ENCODE measurements around the gene MBP. TPM values are rescaled to one million over a fixed set of nuclear protein-coding genes. Genes with fewer than 3 reads are reported as not detected.

Gene MBP
- total RNA-seq, 2 donors from 2014 or later: 41.7 to 42.2 TPM

DNA sequence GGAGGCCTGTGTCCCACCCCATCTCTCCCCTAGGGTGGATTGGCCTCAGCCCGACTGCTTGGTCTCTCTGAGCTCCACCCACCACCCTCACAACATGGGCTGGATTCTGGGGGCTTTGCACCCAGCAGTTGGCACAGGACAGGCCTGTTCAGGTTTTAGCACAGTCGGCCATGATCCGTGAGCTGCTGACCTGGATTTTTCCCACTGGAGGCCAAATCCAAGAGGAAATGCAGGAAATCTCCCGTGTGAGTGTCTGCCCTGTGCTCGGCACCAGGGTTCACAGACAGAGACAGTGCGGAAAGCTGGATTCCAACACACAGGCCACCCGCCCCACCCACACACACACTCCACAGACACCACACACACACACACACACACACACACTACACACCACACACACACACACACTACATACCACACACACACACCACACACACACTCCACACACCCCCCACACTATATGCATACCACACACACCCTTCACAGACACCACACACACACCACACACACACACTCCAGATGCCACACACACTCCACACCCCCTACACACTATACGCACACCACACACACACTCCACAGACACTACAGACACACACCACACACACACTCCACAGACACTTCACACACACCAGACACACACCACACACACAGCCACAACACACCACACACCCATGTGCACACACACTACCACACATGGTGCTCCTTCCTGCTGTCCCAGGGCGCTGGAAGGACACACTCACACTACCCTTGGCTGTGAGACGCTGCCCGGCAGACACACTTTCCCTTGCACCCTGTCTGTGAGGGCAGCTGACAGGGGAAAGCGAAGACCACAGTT, 14.1 kb downstream of the MBP start:
- DNase-seq (ENCODE audit: low spot score) (no peak), ATAC-seq (ENCODE audit: insufficient number of reproducible peaks, low FRiP score, low read depth) (no peak)
- H3K27me3 ChIP-seq (replicated peaks; ENCODE audit: insufficient read depth): no peaks in the 10 kb centered on the region
- H3K9me3 ChIP-seq: no peaks in the 10 kb centered on the region
- H3K4me1 ChIP-seq (ENCODE audit: control insufficient read depth in 1 of 2, low read depth in 2 of 2): peaks cover 5 to 17% of the 10 kb centered on the region in 2 donors
- H3K36me3 ChIP-seq: no peaks in the 10 kb centered on the region
- no peak overlapping the region for H3K4me3 ChIP-seq
- H3K27ac ChIP-seq: no peak overlapping the region
- TF ChIP-seq, protein P1, sequence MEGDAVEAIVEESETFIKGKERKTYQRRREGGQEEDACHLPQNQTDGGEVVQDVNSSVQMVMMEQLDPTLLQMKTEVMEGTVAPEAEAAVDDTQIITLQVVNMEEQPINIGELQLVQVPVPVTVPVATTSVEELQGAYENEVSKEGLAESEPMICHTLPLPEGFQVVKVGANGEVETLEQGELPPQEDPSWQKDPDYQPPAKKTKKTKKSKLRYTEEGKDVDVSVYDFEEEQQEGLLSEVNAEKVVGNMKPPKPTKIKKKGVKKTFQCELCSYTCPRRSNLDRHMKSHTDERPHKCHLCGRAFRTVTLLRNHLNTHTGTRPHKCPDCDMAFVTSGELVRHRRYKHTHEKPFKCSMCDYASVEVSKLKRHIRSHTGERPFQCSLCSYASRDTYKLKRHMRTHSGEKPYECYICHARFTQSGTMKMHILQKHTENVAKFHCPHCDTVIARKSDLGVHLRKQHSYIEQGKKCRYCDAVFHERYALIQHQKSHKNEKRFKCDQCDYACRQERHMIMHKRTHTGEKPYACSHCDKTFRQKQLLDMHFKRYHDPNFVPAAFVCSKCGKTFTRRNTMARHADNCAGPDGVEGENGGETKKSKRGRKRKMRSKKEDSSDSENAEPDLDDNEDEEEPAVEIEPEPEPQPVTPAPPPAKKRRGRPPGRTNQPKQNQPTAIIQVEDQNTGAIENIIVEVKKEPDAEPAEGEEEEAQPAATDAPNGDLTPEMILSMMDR (IDR thresholded peaks at IDR 0.05): no peak

DNA sequence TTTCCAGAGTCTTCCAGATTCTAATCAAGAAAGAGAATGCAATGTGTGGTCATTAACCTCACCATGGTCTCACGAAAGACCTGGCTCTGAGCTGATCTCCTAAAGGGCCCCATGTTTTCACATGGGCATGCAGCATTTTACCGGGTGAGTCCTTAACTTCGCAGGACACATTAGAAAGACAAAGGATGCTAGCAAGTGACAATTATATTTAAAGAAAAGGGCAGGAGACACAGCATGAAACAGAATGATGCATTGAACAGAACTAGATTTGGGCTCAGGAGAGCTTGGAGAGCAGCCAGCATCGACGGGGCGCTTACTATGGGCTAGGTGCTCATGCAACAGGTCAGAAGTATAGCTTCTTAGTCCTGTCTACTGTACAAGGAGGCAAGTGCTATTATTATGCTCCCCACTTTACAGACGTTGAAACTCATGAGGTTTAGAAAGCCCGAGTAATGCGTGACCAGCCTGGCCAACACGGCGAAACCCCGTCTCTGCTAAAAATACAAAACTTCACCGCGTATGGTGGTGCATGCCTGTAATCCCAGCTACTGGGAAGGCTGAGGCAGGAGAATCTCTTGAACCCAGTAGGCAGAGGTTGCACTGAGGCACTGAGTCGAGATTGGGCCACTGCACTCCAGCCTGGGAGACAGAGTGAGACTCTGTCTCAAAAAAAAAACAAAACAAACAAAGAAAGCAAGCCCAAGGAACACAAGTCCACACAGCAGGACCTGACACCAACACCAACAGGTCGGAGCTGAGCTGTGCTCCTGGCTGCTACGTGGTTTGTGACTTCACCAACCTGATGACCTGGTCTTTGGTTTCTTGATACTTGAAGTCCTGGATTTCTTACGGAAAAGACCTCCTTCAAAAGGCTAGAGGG, 16.1 kb downstream of the MBP start:
- H3K27me3 ChIP-seq (replicated peaks; ENCODE audit: insufficient read depth): no peaks in the 10 kb centered on the region
- DNase-seq (ENCODE audit: low spot score): no peak
- peaks cover 5 to 18% of the 10 kb centered on the region in 2 donors for H3K4me1 ChIP-seq (ENCODE audit: control insufficient read depth in 1 of 2, low read depth in 2 of 2)
- H3K4me3 ChIP-seq: no peak overlapping the region
- no peaks in the 10 kb centered on the region for H3K36me3 ChIP-seq
- TF ChIP-seq, protein P1 (IDR thresholded peaks at IDR 0.05): no peak
- H3K9me3 ChIP-seq: no peaks in the 10 kb centered on the region
- no peak for ATAC-seq (ENCODE audit: insufficient number of reproducible peaks, low FRiP score, low read depth)
- no peak overlapping the region for H3K27ac ChIP-seq

DNA sequence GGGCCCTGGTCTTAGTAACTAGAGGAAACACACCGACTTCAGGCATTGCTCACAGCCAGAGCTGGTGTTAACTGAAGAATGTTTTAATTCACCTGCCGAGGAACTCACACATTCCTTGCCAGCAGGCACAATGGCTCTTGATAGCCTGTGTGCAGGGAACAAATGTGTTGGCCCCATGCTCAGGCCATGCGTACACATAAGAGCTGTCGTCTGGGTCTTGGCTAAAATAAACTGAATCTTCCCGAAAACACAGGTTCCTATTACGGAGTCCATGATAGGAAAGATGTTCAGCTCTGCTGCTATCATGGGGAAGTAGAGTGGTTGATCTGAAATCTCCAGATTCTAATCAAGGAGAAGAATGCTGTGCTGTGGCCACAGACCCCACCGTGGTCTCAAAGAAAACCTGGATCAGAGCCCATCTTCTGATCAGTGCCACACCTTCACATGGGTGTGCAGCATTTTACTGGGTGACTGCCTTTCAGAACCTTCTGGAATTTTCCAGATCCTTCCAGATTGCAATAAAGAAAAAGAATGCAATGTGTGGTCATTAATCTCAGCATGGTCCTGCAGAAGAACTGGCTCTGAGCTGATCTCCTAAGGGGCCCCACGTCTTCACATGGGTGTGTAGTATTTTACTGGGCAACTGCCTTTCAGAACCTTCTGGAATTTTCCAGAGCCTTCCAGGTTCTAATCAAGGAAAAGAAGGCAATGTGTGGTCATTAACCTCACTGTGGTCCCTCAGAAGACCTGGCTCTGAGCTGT, 17.2 kb downstream of the MBP start:
- Histone ChIP-seq H3K4me1 (ENCODE audit: control insufficient read depth in 1 of 2, low read depth in 2 of 2) (peaks cover 5 to 18% of the 10 kb centered on the region in 2 donors), H3K27ac (peak overlapping the region; percentile 58 to 65), H3K4me3 (no peak overlapping the region), H3K9me3 (no peaks in the 10 kb centered on the region), H3K27me3 (replicated peaks; ENCODE audit: insufficient read depth) (no peaks in the 10 kb centered on the region), H3K36me3 (no peaks in the 10 kb centered on the region)
- no peak for DNase-seq (ENCODE audit: low spot score)
- TF ChIP-seq, protein P1 (IDR thresholded peaks at IDR 0.05): no peak
- no peak for ATAC-seq (ENCODE audit: insufficient number of reproducible peaks, low FRiP score, low read depth)

DNA sequence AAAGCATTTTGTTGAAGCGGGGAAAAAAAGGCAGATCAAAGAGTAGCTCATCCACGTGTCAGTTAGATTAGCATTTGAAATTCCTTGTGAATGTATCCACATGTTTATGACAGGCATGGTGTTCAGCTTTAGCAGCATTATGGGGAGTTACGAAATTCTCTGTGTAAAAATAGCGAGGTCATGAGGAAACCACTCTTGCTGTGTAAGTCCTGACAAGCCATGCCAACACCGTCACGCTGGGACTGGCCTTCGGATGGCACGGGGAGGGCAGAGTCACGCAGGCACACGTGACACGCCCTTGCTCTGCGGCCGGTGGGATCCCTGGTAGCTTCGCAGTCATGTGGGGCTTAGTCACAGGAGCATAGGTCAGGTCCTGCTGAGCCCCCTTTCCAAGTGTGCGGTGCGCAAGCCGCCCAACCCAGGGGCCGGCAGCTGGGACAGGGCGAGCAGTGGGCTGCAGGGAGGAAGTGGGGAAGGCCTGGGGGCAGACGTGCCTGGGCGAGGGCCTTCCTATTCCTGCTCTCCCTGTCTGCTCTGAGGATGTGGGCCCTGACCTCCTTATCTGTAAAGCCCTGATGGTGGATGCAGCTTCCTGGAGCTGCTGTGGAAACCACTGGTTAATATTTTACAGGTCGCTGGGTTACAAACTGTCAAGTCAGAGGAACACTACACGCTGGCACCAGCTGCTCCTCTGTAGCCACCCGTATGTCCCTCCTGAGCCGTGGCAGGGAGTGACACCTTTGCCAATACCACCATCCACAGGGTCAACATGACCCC, 18.0 kb downstream of the MBP start:
- Histone ChIP-seq H3K36me3 (no peaks in the 10 kb centered on the region), H3K9me3 (no peaks in the 10 kb centered on the region), H3K4me1 (ENCODE audit: control insufficient read depth in 1 of 2, low read depth in 2 of 2) (peaks cover 5 to 18% of the 10 kb centered on the region in 2 donors), H3K4me3 (no peak overlapping the region), H3K27me3 (replicated peaks; ENCODE audit: insufficient read depth) (no peaks in the 10 kb centered on the region), H3K27ac (peak overlapping the region; percentile 58 to 65)
- peak; percentile 63 for DNase-seq (ENCODE audit: low spot score)
- TF ChIP-seq, protein P1 (IDR thresholded peaks at IDR 0.05): no peak
- peak; percentile 56 for ATAC-seq (ENCODE audit: insufficient number of reproducible peaks, low FRiP score, low read depth)

Measured in thoracic aorta (tissue), 2 donors.